DMS53 (cell line): ENCODE results near the gene SLC35F5.

Experiments
- DNase-seq: peaks from one replicate; lab custom pipeline; 2025; lab: John Stamatoyannopoulos, UW

SLC35F5 gene, protein sequence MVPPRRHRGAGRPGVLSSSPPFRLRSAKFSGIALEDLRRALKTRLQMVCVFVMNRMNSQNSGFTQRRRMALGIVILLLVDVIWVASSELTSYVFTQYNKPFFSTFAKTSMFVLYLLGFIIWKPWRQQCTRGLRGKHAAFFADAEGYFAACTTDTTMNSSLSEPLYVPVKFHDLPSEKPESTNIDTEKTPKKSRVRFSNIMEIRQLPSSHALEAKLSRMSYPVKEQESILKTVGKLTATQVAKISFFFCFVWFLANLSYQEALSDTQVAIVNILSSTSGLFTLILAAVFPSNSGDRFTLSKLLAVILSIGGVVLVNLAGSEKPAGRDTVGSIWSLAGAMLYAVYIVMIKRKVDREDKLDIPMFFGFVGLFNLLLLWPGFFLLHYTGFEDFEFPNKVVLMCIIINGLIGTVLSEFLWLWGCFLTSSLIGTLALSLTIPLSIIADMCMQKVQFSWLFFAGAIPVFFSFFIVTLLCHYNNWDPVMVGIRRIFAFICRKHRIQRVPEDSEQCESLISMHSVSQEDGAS

DNA sequence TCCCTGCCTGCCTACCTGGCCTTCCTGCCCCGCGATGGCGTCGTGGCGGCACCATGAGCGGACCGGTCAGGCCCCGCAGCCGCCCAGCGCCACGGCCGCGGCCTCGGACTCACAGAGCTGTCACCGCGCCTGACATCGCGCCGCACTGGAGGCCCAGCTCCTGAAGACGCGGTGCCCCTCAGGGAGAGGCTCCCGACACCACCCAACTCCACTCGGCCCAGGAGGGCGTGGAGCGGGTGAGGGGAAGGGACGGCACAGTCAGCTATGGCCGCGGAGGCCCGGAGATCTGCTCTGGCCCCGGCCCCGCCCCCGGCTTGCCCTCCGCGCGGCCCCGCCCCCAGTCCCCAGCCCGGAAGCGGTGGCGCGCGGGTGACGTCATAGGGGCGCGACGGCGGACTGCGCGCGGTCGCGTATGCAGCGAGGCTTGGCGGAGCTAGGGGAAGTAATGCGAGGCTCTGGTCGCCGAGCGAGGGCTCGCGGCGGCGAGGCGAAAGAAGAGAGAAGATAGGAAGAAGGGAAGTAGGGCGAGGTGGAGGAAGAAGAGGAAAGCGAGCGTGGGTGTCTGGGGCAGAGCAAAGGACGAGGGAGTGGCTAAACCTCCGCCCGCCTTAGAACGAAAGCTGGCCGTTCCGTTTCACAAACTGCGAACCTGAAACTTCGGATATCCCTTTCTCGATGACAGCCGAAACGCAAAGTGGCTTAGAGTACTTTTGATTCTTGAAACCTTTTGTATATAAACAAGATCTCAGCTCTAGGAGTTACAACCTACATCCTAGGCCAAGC lies at the start of gene SLC35F5:
Gene SLC35F5 (minus strand): TSS at position 288 of the 783 bp plus-strand sequence. CDS start 233 bp downstream, at position 55.
- peak; percentile 98 for DNase-seq

DNA sequence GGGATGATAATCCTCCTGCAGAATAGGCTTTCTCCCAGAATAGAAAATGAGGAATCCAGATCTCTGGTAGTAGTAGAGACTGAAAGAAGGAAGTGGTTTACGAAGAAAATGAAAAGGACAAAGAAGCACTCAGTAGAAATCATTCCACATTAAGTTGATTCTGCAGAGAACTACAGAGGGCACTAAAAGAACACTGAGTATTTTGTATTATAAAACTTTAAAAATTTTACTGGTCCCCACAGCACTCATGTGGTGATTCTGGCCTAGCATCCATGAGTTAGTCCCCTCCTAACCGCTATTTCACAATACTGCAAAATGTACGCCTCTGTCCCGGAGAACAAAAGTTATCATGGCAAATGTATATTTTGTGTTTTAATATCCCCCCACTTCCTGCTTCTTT lies 42.9 kb upstream of the SLC35F5 start:
- DNase-seq, result no peak

DNA sequence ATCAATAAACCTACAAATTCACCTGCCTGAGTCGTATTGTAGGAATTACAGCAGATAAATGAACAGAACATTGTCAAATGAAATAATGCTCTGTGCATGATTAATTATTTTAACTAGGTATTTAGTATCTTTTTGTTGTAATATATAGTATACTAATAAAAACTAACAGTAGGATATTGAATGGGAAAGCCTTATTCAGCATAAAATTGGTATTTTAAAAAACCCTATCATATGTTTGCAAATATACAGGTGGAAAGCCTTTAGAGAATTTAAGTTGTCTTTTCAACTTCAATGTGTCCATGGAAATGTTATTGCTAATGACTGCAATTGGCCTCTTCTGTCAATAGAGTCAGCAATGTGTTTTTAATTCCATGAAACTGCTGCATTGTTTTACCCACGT lies 40.8 kb upstream of the SLC35F5 start:
- no peak for DNase-seq

DNA sequence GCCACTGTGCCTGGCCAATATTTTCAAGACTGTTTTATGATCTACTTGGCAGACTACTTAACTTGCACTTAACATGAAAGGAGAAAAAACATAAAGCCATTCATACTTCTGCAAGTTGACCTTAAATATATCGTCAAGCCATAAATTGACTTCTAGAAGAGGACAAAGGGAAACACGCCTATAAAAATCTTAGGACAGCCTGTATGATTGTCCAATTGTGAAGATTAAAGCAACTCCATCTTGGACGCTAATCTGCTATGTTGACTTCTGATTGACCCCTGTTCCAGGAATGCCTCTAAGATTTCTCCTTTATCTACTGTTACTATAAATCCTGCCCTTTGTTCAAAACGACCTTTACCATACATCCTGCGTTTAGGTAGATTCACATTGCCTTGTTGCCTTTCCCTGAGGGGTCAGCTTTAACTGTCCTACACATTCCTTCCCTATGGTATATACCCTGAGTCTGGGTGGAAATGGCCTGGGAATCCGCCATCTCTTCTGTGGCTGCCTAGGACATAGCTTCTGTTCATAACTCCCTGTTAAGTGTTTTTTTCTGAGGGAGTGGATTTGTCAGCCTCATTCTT lies 40.2 kb upstream of the SLC35F5 start:
- no peak for DNase-seq

DNA sequence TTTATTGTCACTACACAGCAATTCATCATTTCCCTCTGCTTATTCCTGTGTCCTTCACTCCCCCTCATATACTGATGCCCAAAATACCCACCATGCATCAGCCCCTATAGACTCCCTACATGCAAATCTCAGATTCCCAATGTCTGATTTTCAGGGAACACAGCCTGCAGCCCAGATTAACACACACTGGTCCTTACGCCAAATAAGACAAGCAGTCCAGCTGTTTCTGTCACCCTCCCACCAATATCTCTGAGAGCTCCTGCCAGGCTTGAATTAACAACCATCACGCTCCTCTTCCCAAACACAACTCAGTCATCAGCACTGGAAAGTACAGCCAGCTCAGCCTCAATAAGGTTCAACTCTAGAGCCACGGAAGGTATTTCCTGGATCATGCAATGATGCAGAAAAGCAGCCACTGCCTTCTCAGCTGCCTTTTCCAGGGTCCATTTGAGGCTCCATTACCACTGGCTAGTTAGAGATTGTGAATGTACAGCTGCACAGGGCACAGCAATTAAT lies 39.0 kb upstream of the SLC35F5 start:
- DNase-seq, result no peak

DNA sequence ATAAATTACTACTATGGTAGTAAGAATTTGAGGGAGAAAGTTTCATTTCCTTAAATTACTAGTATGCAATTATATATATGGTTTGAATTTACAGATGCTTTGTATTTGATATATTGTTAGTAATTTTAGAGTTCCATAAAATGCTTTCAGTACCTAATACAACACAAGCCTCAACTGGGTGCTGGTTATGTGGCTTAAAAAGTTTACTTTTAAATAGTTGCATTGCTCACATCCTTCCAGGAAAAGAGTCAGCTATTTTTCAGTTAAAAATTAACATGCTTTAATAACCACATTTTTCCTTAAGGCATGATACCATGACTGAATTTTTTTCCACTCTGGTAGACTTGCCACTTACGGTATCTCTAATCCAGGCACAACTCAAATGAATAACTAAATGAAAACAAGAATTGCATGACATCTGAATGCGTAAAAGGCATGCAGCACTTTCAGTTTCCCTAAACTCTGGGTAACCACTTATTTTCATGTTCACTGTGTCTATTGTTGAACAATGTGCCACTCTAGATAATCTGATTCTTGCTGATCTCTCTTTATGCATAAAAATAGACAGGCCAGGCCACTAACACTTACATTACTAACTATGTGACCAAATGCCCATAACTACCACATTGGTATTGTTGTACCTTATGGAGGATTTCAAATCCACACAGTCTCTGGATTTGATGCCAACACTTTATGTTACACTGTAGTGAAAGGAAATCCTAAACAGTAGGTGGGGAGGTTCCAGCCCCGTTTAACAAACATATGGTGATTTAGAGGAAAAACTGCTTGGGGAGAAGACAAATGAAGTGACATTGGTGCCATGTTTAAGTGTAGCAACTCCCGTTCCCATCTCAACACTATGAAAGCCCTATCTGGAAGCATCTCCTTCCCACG lies 35.5 kb upstream of the SLC35F5 start:
- no peak for DNase-seq

DNA sequence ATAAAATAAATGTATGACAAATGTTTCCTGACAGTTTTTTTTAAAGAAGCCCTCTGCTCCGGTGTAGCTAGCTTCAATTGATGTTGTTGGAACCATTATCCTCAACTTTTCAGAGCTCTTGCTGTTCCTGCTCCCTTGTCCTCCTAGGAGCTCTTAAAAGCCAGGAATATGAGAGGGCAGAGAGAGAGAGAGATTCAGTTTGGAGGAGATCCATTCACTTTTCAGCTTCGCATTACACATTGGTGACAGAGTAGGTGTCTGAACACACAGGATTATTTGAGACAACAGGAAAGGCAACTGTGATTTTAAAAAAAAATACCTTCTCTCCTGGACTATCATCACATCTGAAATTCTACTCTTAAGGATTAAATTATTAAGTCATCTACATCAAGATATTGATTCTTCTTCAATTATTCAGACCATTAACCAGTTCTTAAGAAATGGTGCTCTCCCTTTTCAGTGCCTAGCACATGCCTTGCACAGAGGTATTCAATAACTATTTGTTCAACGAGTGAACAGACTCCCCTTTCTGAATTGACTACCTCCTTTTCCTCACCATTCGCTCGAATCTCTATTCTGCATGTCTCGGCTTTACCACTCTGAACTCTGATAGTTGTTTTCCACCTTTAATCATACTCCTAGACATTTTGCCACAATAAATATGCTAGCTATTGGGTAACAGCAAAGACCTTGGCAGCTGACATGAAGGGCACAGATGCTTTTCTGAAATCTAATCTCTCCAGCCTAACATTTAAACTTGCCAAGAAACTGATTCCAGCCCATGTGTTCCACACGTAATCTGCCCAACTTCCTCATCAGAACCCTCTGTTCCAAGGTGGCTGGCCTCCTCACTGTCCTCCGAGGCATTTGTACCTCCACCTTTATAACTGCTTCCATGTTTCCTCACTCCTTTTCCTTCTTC lies 28.6 kb upstream of the SLC35F5 start:
- DNase-seq, result no peak

DNA sequence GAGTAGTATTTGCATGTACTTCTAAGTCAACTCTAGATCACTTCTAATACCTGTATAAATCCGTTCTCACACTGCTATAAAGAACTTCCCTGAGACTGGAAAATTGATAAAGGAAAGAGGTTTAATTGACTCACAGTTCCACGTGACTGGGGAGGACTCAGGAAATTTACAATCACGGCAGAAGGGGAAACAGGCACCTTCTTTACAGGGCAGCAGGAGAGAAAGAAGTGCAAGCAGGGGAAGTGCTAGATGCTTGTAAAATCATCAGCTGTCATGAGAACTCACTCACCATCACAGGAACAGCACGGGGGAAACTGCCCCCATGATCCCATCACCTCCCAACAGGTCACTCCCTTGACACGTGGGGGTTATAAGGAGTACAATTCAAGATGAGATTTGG lies 24.0 kb upstream of the SLC35F5 start:
- DNase-seq, result no peak

DNA sequence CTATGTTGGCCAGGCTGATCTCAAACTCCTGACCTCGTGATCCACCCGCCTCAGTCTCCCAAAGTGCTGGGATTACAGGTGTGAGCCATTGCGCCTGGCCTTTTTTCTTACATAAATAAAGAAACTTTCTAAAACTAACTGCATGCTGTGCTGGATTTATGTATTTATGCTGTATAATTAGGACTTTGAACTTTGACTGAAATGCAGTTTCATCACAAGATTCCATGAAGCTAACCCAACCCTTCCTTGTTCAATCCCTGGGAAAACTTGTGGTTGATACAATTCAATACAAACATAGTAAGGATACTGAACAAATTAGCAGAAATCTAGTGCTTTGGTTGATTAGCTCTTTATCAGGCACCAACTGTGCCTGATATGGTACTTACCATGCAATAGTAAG lies 20.9 kb upstream of the SLC35F5 start:
- DNase-seq, result no peak

DNA sequence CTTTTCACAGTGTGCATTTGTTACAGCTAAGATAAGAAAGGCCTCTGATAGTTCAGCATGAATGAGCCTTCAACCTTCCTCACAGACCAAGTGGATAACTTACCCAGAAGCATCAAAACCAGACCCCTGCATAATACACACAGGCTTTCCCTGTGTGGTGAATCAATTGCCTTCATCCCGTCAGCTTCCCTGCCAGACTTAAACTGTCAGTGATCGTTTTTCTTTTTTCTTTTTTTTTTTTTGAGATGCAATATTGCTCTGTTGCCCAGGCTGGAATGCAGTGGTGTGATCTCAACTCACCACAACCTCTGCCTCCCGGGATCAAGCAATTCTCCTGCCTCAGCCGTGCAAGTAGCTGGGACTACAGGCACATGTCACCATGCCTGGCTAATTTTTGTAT lies 20.5 kb upstream of the SLC35F5 start:
- no peak for DNase-seq

DNA sequence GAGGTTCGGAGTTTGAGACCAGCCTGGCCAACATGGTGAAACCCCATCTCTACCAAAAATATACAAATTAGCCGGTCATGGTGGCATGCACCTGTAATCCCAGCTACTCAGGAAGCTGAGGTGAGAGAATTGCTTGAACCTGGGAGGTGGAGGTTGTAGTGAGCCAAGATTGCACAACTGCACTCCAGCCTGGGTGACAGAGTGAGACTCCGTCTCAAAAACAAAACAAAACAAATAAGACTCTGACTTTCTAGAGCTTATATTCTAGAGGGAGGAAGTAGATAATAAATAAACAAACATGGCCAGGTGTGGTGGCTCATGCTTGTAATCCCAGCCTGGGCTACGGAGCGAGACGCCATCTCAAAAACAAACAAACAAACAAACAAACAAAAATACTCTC lies 18.2 kb upstream of the SLC35F5 start:
- DNase-seq, result peak; percentile 59

DNA sequence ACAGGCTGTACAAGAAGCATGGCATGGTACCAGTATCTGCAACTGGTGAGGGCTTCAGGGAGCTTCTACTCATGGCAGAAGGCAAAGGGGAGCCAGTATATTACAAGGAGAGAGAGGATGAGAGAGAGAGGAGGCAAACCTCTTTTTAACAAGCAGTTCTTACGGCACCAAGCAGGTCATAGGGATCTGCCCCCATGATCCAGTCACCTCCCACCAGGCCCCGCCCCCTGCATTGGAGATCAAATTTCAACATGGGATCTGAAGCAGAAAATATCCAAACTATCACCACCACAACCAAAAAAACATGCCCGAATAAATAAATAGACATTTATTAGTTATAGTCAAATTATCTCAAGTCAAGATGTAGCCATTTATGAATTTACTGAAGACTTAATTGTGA lies 14.5 kb upstream of the SLC35F5 start:
- no peak for DNase-seq

DNA sequence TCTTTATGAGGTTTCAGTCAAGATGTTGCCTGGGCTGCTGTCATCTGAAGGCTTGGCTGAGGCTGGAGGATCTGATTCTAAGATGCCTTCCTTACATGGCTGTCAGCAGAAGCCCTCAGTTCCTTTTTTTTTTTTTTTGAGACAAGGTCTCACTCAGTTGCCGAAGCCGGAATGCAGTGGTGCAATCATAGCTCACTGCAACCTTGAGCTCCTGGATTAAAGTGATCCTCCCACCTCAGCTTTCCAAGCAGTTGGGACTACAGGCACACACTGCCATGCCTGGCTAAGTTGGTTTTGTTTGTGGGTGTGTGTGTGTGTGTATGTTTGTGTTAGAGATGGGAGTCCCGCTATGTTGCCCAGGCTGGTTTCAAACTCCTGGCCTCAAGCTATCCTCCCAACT lies 13.1 kb upstream of the SLC35F5 start:
- no peak for DNase-seq

DNA sequence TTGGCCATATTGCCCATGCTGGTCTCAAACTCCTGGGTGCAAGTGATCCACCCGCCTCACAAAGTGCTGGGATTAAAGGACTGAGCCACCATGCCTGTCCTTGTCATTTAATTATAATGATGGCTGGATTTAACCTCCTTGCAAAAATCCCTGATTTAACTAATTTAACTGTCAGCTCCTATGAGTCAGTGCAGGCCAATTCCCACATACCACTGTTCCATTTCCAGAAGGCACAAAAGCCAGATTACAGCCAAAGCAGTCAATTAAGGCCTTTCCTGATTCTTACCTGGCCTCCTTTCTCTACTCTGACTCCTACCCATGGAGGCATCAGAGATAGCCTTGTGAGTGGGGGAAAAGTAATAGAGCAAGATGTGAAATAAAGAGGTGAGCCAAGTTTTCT lies 12.3 kb upstream of the SLC35F5 start:
- no peak for DNase-seq

DNA sequence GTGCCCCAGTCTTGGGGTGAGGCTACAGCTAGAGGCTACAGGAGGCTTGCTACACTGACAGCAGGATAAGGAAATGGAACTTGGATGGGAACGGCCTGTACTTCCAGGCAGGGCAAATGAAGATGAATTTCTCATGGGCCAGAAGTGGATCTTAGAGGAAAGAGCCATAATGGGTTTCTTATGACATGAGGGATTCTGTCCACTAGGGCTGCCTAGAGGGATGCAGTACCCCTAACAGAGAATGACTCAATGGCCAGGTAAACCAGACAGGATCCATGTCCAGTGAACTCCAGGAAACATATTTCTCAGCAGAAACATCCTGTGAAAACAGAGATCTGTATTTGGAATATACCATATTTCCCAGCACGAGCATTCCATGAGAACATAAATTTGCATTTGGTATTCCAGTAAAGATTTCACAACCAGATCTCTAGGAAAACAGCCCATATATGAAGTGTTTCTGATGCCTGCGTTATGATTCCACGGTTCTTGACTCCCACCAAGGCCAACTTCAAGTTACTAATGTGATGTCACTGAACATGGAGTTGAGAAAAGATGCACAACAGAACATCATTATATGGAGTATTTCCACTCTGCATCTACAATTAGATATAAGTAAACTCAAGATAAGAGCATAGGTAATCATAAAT lies 11.5 kb upstream of the SLC35F5 start:
- no peak for DNase-seq

DNA sequence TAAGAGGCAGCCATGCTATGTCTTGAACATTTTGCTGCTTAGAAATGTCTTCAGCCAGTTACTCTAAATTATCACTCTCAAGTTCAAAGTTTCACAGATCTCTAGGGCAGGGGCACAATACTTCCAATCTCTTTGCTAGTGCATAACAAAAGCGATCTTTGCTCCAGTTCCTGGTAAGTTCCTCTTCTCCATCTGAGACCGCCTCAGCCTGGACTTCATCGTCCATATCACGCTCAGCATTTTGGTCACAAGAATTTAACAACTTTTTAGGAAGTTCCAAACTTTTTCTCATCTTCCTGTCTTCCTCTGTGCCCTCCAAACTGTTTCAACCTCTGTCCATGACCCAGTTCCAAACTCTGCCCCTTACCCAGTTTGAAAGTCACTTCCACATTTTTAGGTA lies 8.8 kb upstream of the SLC35F5 start:
- no peak for DNase-seq

DNA sequence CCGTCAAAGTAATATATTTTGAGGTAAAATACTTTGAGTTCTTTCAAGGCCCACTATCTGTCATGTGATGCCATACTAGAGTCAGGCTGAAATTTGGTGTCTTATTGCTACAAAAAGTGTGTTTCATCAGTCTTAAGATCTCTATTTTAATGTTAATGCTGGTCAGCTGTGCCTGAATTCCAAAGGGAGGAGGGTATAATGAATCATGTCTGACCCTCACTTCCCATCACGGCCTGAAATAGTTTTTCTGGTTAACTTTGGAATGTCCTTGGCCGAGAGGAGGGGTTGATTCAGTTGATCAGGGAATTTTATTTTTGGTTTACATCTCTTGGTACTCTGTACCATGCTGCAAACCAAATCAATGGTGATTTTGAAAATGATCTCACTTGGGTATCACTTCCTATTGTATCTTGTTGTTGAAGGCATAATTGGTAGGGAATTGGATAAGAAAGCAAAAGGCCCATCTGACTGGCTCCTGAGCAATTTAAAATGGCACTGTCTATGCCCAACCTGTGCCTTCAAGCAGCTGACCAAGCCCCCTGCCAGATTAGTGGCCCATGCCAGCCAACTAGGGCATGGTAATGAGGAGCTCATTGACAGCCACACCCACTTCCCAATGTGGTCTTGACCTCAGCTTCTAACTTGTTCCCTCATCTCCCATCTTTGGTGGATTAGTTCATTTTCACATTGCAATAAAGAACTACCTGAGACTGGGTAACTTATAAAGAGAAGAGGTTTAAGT lies 6.1 kb upstream of the SLC35F5 start:
- DNase-seq, result no peak

DNA sequence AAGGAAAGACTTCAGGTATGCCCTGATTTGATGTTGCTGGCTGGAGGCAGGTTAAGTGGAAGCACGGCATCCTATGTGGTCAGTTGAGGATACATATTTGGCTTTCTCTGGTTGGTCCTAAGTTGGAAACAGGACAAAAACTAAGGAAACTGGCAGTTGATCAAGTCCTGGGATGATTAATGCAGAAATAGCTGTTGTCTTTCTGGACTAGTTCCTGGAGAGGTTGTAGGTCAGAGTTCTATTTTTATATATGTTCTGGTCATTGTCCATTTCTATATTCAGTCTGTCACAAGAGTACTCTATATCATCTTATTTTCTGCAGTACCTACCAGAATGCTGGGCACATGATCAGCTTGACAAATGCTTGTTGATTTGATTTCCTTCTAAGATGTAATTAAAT lies 4.0 kb upstream of the SLC35F5 start:
- DNase-seq, result no peak

DNA sequence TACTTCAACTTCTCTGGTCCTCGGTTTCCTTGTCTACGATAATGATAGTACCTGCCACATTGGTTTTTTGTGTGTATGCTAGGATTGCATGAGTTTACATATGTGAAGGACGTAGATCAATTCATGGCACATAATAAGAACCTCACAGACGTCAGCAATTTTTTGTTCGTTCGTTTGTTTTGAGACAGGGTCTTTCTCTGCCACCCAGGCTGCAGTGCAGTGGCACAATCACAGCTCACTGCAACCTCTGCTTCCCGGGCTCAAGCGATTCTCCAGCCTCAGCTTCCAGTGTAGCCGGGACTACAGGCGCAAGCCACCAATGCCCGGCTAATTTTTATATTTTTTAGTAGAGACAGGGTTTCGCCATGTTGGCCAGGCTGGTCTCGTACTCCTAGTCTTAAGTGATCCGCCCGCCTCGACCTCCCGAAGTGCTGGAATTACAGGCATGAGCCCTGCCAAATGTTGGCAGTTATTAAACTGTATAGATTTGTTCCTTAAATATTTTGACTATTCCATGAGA lies 756 bp upstream of the SLC35F5 start:
- DNase-seq, result no peak
